ENCODE data around the gene CINP.
"Not testable (repeated sequence)": the region's sequence is repeated elsewhere in the genome, so short reads cannot be mapped to it uniquely, and the experiment has no call there.

The CINP gene

DNA sequence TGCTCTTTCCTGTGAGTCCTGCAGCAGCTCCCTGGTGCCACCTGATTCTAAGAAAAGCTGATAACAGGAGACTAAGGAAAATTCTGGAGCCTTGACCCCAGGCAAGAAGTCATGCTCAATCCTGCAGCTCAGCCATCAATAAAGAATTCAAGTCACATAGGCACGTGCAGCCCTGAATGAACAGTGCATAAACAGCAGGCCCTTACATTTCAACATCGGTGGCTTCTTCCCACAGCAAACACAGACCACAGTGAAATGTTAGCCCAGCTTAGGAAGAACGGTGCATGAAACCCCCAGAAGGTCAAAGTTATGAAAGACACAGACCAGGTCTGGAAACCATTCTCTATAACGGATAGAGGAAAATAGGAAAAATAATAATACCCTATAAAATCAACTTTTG, 10.5 kb downstream of the CINP start:
- no peak for DNase-seq

DNA sequence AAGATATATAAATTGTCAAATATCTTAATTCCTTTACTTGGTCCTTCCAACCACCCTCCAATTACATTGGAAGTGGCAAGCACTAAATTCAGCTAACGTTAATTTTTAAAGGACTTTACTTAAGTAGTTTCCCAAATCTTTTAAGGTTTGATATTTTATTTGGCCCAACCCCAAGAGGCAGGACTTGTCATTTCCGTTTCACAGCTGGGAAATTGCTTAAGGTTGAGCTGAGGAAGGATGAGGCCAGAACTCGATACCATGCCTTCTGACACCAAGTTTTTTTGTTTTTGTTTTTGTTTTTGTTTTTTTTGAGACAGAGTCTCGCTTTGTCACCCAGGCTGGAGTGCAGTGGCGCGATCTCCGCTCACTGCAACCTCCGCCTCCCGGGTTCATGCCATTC, 11.1 kb downstream of the CINP start:
- DNase-seq, result not testable (repeated sequence)

DNA sequence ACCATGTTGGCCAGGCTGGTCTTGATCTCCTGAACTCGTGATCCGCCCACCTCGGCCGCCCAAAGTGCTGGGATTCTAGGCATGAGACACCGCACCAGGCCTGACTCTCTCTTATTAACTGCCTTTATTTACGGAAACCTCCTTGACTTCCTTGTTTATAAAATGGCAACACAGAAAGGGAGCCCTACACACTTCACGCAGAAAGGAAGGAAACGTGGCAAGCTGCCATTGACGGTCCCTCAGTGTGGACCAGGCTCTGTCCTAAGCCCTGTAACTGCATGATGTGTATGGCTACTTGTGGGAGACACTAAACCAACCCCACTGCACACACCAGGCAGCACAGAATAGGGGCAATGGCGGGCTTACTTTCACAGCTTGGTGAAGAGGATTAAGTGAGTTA, 11.7 kb downstream of the CINP start:
- DNase-seq, result no peak

DNA sequence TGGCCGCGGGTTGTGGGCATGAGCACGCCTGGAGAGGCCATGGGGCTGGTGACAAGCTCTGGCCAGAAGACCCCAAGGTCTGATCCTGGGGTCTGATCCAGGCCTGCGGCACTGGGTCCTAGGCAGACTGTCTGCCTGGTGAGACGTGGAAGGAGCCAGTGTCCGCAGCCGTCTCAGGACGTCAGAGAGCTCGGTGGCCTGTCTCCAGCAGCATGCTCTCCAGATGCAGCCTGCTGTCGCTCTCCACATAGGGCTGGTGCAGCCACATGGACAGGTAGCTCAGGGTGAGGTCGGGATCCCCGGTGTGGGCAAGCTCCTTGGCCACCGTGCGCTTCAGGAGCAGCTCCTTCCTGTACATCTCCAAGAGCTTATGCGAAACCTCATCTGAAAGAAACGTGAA, 14.3 kb downstream of the CINP start:
- DNase-seq, result no peak

DNA sequence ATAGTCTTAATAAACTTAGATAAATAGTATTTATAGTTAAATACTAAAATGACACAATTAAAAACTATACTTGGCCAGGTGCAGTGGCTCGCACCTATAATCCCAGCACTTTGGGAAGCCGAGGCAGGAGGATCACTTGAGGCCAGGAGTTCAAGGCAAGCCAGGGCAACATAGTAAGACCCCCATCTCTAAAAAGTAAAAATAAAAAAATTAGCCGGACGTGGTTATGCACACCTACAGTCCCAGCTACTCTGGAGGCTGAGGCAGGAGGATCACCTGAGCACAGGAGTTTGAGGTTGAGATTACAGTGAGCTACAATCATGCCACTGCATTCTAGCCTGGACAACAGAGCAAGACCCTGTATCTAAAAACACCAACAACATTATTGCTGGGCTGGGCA, 16.0 kb downstream of the CINP start:
- no peak for DNase-seq

DNA sequence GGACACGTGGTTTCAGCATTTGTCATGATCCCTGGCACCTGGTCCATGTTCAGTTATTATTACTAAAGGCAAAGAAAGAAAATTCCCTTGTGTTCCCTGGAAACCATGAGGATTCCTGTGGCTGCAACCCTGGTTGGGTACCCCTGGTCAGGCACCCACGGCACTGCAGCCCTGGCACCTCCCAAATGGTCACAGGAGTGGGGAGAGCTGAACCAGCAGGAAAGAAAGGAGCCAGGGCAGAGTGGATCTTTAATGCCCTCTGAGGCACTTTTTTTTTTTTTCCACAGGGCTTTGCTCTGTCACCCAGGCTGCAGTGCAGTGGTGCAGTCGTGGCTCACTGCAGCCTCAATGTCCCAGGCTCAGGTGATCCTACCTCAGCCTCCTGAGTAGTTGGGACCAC, 17.5 kb downstream of the CINP start:
- DNase-seq, result no peak

DNA sequence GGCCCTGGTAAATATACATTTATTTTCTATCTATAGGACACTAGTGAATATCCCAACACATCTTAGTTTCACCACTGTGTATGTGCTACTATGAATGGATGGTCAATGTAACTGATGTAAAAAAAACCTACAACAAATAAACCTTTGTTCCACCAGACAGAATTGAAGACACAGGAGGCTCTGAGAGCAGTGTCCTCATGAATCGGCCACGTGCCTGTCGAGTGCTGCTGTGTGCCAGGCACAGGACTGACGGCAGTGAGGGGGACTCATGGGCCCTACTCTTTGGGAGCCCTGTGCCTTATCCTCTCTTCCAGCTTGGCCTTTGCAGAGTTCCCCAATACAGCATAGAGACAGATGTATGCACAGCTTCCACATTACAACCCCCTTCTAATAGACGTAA, 18.2 kb downstream of the CINP start:
- no peak for DNase-seq

DNA sequence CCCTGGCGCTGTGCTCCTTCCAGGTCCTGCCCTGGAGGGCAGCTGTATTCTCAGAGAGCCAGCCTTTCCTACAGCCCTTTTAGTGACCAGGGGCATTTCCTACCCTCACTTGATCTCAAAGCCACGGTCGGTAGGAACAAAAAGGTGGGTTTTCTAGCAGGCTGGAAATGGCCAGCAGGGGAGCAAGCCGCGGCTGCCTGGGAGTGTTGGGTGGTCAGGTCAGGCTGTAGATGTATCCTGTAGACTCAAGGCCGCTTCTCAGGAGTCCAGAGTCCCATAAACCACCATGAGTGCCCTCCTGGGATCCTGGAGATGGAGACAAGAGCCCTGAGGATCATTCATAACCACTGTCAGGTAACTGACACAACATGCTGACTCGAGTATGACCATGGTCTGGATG, 18.6 kb downstream of the CINP start:
- no peak for DNase-seq

DNA sequence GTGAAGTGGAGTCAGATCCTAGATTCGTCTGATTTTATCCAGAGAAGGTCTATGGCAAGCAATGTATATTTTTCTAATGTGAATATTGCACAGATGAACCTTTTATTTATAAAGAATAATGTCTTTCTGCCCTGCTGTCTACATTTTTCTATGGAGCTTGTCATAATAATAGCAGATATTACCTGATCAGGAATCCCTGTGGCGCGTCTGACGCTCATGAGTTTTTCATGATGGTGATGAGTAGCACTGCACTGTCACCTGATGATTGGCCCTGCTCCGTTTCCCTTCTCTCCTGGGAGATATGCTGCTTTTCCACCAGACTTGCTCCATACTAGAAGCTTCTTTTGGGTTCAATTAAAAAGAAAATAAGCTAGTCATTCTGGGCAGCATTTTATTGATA, 20.5 kb downstream of the CINP start:
- no peak for DNase-seq

DNA sequence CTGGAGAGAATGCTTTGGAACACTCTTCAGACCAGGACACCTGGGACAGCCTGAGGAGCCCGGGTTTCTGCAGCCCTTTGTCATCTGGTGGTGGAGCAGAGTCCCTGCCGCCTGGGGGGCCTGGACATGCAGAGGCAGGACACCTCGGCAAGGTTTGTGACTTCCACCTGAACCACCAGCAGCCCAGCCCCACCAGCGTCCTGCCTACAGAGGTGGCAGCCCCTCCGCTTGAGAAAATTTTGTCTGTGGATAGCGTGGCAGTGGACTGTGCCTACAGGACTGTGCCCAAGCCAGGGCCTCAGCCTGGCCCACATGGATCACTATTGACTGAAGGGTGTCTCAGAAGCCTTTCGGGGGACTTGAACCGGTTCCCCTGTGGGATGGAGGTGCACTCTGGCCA, 21.1 kb downstream of the CINP start:
- DNase-seq, result no peak

DNA sequence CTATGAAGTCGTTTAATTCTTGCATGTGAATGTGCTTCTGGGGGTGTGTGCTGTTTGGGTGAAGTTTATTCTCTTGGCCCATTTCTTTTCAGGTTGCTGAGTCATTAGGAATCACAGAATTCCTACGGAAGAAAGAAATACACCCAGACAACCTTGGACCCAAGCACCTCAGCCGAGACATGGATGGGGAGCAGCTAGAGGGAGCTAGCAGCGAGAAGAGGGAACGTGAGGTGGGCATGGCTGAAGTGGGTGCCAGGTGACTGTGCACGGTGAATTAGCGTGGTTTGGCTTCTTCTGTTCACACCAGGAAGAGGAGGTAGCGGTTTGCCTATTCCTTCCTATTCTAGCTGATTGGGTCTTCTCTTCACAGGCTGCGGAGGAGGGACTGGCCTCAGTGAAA, 24.0 kb downstream of the CINP start:
- DNase-seq, result no peak

DNA sequence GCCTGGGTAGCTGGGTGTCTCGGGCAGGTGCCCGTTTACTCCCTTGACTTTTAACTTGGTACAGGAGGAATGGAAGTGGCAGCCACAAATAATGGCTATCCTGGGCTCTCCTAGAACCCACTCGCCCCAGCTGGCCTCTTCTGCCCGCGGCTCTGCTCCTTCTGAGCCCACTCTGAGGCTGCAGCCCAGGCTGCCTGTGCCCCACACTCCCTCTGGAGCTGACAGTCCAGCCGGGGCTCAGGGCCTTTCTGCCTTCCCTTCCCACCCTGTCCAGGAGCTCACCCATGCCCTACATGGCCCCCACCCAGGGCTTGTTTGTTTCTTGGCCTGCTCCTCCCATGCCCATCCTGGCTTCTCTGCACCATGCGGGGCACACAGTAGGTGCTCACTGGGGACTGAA, 27.5 kb downstream of the CINP start:
- no peak for DNase-seq

DNA sequence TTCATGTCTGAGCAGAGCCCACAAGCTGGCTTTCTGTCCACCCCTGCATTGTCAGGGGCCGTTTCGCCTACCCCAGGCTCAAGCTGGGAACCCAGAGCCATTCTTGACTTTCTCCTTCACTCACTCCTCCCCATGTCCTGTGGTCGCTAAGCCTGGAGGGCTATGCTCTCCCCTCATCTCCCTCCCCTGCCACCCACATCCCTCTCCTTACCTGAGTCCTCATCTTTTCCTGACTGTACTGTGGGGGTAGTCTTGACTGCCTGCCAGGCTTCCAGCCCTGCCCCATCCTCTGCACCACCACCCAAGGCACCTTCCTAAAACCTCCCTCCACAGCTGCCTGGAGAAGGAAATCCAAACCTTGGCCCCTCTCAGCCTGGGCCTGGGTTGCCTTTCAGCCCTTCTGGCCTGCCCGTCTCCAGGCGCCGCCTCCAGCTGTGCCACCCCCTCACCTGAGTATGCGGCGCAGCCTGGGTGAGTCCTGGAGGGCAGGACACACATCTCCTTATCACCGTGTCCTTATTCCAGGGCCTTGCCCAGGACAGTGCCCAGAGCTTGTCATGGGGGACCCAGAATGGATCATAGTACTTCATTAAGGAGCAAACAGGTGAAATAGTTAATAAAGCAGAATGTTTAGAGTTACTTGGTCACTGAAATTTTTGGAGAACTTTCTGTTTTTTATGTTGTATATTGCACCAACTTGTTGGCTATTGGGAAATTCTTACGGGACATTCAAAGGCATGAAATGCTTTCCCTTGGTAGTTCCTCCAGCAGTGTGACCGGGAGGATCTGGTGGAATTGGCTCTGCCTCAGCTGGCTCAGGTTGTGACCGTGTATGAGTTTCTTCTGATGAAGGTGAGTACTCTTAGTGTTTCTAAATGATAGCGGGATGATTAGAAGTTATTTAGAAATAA, 28.6 kb downstream of the CINP start:
- DNase-seq, result no peak

DNA sequence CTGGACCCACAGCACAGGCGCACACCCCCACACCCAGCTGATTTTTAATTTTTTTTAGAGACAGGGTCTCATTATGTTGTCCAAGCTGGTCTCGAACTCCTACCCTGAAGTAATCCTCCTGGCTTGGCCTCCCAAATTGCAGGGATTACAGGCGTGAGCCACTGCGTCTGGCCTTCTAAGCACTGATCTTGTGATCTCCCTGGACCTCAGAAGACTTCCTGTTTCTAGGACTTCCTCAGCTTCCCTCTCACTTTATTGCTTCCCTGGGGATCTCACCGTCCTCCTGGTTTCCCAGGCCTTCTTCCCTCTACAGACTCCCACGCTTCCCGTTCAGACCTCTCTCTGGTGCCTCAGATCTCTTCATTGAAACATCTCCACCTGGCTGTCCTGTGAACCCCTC, 29.3 kb downstream of the CINP start:
- no peak for DNase-seq

DNA sequence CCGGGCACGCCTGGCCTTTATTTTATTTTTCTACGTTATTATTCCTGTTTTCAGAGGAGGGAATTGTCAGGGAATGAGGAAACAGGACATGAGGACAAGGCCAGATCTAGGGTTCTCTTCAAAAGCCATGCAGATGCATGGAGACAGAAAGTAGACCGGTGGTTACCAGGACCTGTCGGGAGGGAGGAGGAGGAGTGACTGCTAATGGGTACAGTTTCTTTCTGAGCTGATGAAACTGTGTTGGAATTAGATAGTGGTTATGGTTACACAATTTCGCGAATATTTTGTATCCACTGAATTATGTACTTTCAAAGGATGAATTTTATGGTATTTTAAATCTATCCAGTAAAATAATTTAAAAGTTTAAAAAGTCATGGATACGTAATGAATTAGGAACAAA, 31.9 kb downstream of the CINP start:
- DNase-seq, result no peak

DNA sequence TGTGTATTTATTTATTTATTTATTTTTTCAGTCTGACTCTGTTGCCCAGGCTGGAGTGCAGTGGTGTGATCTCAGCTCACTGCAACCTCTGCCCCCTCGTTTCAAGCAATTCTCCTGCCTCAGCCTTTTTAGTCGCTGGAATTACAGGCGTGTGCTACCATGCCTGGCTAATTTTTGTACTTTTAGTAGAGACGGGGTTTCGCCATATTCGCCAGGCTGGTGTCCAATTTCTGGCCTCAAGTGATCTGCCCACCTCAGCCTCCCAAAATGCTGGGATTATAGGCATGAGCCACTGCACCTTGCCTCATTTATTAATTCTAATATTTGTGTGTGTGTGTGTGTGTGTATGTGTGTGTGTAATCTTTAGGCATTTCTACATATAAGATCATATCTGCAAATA, 33.3 kb downstream of the CINP start:
- not testable (repeated sequence) for DNase-seq

DNA sequence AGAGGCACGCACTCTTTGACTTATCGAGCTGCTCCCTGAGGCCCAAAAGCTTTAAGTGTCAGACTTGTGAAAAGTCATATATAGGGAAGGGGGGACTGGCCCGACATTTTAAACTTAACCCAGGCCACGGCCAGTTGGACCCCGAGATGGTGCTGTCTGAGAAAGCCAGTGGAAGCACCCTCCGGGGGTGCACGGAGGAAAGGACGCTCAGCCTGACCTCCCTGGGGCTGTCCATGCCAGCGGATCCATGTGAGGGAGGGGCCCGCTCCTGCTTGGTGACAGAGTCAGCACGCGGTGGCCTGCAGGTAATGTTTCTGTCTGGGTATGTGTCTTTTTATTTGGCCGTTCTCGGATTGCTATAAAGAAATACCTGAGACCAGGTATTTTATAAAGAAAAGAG, 36.1 kb downstream of the CINP start:
- no peak for DNase-seq

DNA sequence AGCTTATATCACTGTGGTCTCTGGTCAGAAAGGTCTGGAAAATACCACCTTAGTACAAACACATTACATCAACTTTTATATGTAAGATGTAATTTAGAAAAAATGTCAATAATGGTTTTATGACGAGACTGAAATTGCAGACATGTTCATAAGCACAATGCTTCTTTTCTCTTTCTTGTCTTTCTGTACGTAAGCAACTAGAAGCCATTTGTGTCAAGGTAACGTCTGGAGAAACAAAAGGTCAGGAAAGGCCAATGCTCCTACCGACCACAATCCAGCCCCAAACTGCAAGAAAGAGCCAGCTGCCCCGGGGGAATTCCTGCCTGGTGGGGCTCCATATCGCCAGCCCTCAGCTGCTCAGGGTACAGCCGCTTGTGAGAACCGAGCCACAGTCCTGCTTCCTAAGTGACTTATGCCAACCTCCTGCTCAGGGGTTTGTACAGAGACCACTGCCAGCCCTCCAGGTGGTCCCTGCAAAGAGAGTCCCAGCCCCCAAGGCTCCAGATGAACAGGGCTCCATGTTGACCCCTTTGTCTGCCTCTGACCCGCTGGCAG, 36.8 kb downstream of the CINP start:
- no peak for DNase-seq

DNA sequence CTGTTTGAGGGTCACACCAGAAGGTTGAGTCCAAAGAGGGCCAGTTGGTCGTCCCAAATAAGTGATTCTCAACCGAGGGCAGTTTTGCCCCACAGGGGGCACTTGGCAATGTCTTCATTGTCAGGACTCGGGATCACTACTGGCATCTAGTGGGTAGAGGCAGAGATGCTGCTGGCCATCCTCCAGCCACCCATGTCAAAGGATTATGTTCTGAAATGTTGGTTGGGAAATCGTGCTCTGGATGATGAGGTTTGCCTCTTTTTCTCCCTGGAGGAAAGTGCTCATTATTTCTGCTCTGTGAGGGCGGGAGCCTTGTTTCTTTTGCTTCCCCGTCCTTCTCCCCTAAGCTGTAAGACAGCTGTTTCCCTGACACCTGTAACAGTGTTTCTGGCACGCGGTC, 39.6 kb downstream of the CINP start:
- DNase-seq, result no peak

DNA sequence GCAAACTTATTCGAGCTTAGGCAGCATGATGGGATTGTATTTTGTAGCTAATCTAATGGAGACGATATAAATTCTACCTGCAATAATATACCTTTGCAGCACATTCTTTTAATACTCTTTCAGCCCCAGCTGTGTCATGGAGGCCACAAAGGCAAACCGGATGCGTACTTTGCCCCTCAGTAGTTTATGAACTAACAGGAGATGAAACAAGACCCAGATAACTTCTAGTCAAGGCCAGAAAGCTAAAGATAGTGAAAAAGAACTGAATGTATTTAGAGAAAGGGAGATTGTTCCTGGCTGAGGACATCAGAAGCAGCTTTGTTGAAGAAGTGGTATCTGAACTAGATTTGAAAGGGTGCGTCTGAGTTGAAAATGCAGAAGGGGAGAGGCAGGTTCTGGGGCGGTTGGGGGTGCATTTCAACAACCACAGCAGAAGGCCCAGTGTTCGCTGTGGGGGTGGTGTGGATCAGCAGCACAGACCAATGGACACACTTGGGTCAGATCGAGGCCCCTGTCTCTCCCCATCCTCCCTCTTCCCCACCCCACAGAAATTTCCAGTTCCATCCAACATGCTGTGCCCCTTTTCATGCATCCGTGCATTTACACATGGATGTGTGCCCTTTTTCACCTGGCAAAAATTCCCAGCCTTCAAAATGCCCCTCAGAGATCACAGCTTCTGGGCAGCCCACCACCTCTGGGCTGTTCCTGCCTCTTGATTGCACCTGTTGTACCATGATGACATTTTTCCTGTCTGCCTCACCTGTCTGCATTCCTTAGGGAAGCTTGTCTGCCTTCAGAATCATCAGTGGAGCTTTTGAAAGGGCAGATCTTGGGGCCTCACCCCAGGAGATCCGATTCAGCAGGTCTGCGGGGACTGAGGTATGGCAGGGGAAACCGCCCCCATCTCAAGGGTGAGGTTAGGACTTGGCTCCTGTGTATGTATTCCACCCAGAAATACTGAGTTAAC, 41.0 kb downstream of the CINP start:
- no peak for DNase-seq

DNA sequence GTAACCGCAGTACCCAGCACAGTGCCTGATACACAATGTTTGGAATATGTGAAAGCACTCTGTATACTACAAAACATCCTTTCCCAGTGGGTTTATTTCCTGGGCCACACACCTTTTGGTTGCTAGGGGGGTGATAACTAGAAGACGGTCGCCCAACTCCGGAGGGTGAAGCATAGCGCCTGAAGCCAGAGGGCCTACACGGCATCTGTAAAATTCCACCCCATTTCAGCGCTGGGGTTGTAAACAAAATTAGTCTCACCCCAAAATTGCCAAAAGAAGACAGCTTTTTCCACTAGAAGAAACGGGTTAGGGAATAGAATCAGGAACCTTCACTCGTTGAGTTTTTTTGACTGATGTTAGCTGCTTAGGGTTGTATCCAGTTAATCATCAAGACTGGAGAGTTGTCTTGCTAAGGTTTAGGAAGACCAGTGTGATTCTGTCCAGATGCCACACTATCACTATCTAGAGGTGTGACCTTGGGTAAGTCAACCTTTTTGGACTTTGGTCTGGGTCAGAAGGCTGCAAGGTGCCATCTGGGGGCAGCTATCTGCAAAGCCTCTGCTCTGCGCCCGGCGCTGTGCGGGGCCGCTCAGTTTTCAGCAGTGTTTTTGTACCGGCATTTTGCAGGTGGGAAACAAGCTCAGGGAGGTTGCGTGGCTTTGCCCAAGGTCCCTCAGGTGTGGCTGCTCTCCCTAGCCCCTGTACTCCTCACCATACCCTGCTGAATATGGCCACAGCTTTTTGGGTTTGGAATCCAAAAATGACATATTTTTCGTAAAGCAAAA, 41.8 kb downstream of the CINP start:
- no peak for DNase-seq

DNA sequence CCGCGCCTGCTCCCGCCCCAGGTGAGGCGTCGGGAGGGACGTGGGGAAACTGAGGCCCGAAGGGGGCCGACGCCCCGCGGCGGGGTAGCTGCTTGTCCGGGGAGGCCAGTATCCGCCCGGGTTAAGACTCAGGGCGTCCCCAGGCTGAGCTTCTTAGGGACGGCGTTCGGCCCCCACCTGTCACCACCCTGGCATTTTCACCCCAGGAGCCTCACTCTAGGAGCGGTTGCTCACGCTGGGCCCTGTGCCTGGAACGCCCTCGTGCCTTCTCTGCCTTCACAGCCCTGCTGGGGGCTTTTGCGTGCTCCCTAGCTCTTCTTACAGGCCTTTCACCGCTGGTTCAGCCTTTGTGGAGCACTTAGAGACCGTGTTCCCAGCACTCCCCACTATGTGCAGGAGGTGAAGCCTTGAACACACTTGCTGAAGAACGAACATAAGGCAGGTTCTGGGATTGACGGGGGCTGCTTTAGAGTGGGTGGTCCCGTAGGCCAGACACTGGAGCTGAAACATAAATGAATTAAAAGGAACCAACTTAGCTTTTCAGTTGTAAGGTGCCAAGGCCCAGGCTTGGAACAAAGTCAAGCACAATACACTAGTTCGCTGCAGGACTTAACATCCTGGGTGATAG, 42.5 kb downstream of the CINP start:
- DNase-seq, result no peak
